Measurements from ENCODE around the gene ITGAX.

ITGAX gene

DNA sequence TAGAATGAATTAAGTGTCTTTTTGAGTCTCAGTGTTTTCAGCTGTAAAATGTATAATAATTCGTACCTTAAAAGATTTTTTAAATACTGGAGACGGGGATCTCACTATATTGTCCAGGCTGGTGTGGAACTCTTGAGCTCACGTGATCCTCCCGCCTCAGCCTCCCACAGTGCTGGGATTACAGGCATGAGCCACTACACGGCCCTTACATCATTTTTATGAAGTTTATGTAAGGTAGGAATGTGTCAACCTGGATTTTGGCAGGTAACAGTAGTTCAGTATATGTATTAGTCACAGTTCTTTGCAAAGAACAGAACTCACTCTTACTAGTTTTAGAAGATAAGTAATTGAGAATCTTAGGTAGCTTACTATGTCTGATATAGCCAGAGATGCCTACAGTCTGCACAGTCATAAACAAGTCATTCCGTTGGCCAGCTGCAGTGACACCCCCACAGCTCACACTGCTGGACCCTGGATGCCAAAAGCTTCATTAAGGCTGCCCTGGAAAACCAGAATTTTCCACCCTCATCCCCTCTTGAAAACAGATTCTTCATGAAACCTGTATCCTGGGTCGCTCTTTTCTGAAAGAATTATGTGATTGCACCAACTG lies 73.8 kb downstream of the ITGAX start:
- TF ChIP-seq, protein P1, sequence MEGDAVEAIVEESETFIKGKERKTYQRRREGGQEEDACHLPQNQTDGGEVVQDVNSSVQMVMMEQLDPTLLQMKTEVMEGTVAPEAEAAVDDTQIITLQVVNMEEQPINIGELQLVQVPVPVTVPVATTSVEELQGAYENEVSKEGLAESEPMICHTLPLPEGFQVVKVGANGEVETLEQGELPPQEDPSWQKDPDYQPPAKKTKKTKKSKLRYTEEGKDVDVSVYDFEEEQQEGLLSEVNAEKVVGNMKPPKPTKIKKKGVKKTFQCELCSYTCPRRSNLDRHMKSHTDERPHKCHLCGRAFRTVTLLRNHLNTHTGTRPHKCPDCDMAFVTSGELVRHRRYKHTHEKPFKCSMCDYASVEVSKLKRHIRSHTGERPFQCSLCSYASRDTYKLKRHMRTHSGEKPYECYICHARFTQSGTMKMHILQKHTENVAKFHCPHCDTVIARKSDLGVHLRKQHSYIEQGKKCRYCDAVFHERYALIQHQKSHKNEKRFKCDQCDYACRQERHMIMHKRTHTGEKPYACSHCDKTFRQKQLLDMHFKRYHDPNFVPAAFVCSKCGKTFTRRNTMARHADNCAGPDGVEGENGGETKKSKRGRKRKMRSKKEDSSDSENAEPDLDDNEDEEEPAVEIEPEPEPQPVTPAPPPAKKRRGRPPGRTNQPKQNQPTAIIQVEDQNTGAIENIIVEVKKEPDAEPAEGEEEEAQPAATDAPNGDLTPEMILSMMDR (conservative IDR thresholded peaks at IDR 0.05; ENCODE audit: low read depth, low read length), result no peak
- DNase-seq (ENCODE audit: low read depth), result no peak
- H3K4me3 ChIP-seq (ENCODE audit: low read depth, low read length), result no peak overlapping the region

DNA sequence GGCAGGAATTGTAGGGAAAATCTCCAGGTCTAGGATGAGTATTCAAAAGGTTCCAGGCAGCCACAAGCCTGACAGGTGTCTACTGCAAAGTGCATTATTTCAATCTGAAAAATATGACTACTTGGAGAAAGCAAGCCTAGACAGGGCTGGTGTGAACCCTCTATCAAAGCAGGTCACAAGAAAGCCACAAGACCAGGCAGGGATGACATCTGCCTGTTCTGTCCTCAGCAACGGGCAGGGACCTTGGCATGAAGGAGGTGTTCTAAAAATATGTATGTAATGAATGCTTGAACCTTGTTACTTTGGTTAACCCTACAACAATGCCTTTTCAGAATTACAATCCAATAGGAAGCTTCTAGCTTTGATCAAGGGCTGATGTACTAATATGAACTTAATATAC lies 74.3 kb downstream of the ITGAX start:
- no peak for DNase-seq (ENCODE audit: low read depth)
- TF ChIP-seq, protein P1 (conservative IDR thresholded peaks at IDR 0.05; ENCODE audit: low read depth, low read length), result no peak
- H3K4me3 ChIP-seq (ENCODE audit: low read depth, low read length), result no peak overlapping the region

DNA sequence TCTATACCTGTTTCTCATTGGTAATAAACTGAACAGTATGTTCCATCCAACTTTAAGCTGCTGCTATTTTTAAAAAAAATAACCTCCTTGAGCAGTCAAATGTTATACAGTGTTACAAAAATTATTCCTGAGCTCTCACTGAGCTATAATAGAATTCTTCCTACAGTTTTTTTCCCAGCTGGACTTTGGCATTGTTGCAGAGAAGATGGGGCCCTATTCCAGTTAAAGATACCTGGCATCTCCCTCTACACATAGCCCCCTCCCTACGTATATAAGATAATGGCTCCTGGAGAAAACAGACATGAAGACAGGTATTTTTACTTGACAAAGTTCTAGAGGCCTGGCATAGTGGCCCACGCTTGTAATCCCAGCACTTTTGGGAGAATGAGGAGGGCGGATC lies 74.8 kb downstream of the ITGAX start:
- no peak for DNase-seq (ENCODE audit: low read depth)

DNA sequence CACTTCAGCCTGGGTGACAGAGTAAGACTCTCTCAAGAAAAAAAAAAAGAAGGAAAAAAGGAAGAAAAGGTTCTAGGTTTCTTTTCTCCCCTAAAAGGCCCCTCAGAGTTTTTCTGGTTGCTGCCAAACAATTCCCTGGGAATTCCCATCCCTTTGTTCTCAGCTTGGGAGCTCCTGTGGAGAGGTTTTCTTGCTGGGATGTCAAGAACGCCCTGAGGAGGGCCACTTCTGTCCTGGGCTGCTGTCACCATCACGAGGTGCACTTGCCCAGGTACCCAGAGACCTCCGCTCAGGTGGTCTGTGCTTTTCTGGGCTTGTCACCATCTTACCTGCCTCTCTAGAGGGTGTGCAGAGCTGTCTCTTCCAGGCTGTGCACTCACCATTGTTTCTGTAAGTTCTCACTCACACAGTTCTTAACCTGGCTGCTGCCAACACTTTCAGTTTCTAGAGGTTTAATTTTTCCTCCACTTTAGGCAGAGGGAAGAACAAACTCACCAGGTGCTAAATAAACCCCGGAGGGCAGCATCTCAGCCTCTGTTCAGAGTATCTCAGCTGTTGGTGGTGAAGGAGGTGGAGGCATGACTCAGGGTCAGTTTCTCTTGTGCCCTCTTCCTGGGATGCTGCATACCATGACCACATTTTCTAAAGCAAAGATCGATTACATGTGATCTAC lies 75.5 kb downstream of the ITGAX start:
- no peak for DNase-seq (ENCODE audit: low read depth)
- no peak overlapping the region for H3K4me3 ChIP-seq (ENCODE audit: low read depth, low read length)
- TF ChIP-seq, protein P1 (conservative IDR thresholded peaks at IDR 0.05; ENCODE audit: low read depth, low read length), result no peak

More for the DNA sequence above, 74.8 kb downstream of the ITGAX start:
- no peak overlapping the region for H3K4me3 ChIP-seq (ENCODE audit: low read depth, low read length)
- TF ChIP-seq, protein P1 (conservative IDR thresholded peaks at IDR 0.05; ENCODE audit: low read depth, low read length), result no peak

All from choroid plexus epithelial cell (primary cell).